Coronary artery (tissue), 2 donors: ENCODE measurements around the gene ANXA2.

Experiments used
- DNase-seq: peaks from one replicate; pipeline ENCODE4 v3.0.0-alpha.2; 2017; ENCODE audit warnings: low spot score
- H3K27ac ChIP-seq, 2 donors: fragments of 200-600 bp; sonication (generic); one replicate each; pipeline ENCODE4 v1.5.1; 2016 to 2019
- H3K4me3 ChIP-seq: fragments of 200-600 bp; sonication (generic); 2 replicates; pipeline ENCODE4 v1.5.1; 2016; ENCODE audit warnings: mild to moderate bottlenecking, moderate library complexity
- TF ChIP-seq, protein P1 (sequence below): fragments of 200-600 bp; sonication (generic); IDR thresholded peaks from one replicate; pipeline ENCODE4 v1.5.1; 2019; ENCODE audit warnings: antibody characterized with exemption

The ANXA2 gene

DNA sequence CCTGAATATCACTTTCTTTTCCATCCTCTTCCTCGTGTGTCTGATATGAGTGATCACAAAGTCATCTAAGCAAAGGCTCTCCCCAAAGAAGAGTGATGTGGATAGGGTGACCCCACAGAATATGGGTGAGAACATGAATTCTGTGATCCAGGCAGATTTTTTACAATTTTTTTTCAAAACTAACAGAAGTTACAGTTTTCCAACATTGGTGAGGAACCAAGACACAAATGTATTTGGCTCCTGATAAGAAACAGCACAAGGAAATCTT lies 27.0 kb downstream of the ANXA2 start:
- Histone ChIP-seq H3K27ac (peak overlapping the region; percentile 89 to 90), H3K4me3 (peak overlapping the region; percentile 39)
- DNase-seq: no peak
- TF ChIP-seq, protein P1, sequence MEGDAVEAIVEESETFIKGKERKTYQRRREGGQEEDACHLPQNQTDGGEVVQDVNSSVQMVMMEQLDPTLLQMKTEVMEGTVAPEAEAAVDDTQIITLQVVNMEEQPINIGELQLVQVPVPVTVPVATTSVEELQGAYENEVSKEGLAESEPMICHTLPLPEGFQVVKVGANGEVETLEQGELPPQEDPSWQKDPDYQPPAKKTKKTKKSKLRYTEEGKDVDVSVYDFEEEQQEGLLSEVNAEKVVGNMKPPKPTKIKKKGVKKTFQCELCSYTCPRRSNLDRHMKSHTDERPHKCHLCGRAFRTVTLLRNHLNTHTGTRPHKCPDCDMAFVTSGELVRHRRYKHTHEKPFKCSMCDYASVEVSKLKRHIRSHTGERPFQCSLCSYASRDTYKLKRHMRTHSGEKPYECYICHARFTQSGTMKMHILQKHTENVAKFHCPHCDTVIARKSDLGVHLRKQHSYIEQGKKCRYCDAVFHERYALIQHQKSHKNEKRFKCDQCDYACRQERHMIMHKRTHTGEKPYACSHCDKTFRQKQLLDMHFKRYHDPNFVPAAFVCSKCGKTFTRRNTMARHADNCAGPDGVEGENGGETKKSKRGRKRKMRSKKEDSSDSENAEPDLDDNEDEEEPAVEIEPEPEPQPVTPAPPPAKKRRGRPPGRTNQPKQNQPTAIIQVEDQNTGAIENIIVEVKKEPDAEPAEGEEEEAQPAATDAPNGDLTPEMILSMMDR: no peak

DNA sequence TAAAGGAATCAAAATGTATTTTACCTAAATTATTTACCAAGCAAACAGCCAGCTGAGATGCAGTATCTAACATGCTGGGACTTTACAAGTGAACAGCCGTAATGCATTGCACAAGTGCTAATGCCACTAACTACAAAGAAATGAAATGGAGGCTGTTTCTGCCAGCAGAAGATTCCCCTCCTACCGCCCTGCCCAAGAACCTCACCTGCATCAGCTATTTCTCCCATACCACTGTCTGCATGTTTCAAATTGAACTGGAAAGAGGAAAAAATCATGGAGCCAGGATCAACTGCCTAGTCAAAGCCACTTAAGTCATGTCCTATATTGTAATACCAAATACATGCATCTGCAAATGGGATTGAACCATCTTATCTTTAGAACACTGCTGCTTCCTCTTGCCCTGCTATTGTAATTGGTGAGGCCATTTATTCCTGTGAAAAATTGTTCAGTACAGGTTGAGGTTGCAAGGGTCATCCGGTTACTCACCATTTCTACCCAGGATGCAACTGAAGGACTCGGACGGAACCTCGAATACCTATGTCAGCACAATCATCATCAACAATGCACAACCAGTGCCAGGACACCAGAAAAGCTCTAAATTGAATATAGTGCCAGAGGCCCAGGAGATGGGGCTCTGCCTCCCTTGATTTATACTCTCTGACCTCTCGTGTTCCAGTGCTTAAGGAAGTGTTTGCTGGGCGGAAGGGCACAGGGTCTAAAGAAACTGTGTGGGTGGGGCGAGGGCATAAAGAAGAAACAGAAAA lies 27.5 kb downstream of the ANXA2 start:
- no peak for DNase-seq
- Histone ChIP-seq H3K27ac (peak overlapping the region; percentile 89 to 90), H3K4me3 (peak overlapping the region; percentile 10)
- TF ChIP-seq, protein P1: no peak

GRCh38 chr15:60369696-60370095 lies 28.1 kb downstream of the ANXA2 start:
- DNase-seq: no peak
- TF ChIP-seq, protein P1: no peak
- Histone ChIP-seq H3K4me3 (no peak overlapping the region), H3K27ac (peak overlapping the region; percentile 24 to 90)

- no peak for DNase-seq
- TF ChIP-seq, protein P1: no peak
- peak overlapping the region in 1 of 2 donors; percentile 63 for H3K27ac ChIP-seq
- no peak overlapping the region for H3K4me3 ChIP-seq
These were observed 33.2 kb downstream of the ANXA2 start for GRCh38 chr15:60364612-60364924.

DNA sequence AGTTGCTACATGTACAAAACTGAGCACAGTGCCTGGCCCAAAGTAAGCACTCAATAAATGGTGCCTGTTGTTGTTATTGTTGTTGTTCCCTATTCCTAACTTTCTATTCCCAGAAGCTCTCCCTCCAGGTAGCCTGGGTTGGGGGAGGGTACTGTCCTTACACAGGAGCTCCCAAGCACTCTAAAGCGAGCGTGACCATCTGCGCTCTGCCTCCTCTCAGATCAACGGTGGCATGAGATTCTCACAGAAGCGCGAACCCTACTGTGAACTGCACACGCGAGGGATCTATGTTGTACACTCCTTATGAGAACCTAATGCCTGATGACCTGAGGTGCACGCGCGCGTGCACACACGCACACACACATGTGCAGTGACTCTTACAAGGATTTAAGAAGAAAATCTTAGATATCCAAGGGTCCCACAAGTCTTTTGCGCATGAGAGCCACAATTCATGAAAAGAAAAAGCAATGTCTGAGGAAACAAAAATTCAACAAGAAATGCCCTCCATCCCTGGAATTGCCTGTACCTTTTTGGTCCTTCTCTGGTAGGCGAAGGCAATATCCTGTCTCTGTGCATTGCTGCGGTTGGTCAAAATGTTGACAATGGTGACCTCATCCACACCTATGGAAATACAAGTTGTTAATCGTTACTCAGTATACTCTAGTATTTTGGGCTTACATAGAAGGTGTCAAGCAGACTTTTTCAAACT lies 33.7 kb downstream of the ANXA2 start:
- TF ChIP-seq, protein P1: no peak
- Histone ChIP-seq H3K4me3 (peak overlapping the region; percentile 18), H3K27ac (peak overlapping the region; percentile 43 to 63)
- DNase-seq: no peak

DNA sequence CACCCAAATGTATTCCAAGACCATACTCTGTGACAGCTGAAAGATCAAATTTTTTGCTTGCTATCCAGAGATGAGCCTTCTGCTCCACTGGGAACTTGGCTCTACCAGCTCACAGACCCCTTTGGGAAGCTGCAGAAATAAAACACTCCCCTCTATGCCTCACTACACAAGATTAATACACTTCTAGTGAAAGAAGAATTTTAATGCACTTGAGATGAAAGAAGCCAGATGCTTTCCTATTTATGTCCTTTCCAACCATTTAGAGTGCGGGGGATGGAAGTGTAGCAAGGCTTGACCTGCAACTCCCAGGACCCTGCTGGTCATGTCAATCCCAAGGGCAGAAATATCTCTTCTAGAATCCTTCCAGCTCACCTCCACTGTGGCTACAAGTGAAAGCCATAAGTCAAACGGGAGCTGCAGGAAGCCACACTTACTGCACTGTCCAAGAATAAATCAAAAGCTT lies 34.7 kb downstream of the ANXA2 start:
- peak overlapping the region; percentile 43 to 72 for H3K27ac ChIP-seq
- peak overlapping the region; percentile 25 for H3K4me3 ChIP-seq
- no peak for DNase-seq
- TF ChIP-seq, protein P1: no peak
